Tongue (tissue), 2 donors: ENCODE results near the gene NCOA1. TPM values are rescaled to one million over a fixed set of nuclear protein-coding genes. Genes with fewer than 3 reads are reported as not detected.
A peak's percentile ranks its signal among the peaks of the same experiment; 100 is the strongest.
"Not testable (repeated sequence)": the region's sequence is repeated elsewhere in the genome, so short reads cannot be mapped to it uniquely, and the experiment has no call there.

Source experiments
- DNase-seq: peaks from one replicate; pipeline ENCODE4 v3.0.0-alpha.2; 2015
- total RNA-seq: library from RNA; depleted of rRNA; stranded (reverse); fragments of >200 nt; gene quantifications from one replicate; pipeline ENCODE4 v1.2.3, GENCODE V29; 2014

NCOA1 gene
- total RNA-seq, 1 donor from 2014 or later = 113 TPM

- no peak for DNase-seq
These were observed 144.1 kb downstream of the NCOA1 start for GRCh38 chr2:24635181-24635580.

GRCh38 chr2:24638568-24638967 lies 147.5 kb downstream of the NCOA1 start:
- no peak for DNase-seq

DNA sequence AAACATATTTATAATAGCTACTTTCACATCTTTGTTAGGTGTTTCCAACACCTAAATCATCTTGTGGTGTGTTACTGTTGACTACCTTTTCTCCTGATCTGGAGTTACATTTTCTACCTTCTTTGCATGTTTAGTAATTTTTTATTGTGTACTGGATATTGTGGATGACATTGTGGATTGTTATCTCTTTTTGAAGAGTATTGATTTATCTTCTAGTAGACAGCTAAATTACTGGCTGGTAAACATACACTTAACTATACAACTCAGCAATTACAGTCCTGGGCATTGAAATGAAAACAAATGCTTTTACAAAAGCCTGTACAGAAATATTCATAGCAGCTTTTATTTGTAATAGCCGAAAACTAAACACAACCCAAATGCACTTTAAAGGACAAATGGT lies 151.3 kb downstream of the NCOA1 start:
- DNase-seq = no peak

DNA sequence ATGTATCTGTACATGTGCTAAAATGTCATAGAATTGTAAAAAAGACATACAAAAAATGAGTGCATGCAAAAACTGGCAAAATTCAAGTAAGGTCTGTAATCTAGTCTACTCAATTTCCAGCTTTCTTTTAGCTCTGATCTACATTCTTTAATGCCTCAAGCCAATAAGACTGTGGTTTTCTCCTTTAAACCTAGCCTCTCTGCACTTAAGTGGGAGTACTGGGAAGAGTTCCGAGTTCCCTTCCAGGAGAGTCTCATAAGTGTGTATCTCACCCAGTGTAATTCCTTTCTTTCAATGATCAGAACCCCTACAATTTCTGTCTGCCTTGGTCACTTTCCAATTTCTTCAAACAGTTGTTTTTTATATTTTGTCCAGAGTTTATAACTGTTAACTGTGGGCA lies 152.0 kb downstream of the NCOA1 start:
- DNase-seq = no peak

- DNase-seq = no peak
These were observed 153.0 kb downstream of the NCOA1 start for GRCh38 chr2:24644032-24644431.

GRCh38 chr2:24650997-24651642 lies 160.1 kb downstream of the NCOA1 start:
- DNase-seq = no peak

DNA sequence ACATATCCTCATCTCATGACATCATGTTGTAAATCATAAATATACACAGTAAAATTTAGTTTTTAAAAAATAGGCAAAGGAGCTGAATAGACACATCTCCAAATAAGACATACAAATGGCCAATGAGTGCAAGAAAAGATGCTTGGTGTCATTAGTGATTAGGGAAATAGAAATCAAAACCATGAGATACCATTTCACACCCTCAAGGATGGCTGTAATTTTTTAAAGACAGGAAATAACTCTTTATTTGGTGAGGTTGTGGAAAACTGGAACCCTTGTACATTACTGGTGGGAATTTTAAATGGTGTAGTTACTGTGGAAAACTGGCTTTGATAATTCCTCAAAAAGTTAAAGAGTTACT lies 160.6 kb downstream of the NCOA1 start:
- no peak for DNase-seq

DNA sequence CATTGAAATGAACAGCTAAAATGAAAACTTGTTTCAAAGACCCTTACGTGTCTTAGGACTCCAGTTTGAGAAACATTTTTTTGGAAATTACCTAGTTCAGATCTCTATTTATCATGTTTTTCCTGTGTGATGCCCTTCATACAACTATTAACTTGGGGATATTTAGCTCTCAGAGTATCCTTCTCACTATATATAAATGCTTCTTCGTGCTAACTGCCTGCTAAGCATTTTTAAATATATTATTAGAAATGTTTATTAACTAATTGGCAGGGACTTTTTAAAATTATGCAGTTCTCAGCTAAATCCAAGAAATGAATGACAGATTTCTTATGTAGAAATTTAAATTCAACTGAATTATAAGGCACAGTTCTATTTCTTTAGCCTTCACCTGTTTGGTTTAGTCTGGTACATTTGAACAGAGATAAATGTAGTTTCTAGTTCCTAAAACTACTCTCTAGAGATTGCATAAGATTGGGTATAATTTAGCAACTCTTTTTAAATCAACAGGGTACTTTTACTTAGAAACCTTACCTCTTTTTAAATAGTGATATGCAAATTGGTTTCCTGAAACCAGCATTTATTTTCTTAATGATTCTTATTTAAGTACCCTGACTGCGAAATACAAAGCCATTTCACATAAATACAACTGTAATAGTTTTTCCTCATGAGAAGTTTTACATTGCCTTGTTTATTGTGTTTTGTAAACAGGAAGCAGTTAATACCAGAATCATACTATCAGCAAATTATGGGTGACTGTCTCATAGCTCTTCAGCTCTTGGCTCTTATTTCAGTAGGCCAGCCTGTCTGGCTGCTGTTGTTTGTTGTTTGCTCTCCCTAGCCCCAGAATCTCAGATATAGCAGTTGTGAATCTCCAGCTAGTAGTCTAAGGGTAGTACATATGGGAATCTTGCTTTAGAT lies 161.5 kb downstream of the NCOA1 start:
- no peak for DNase-seq

GRCh38 chr2:24657818-24658217 lies 166.8 kb downstream of the NCOA1 start:
- DNase-seq = no peak

DNA sequence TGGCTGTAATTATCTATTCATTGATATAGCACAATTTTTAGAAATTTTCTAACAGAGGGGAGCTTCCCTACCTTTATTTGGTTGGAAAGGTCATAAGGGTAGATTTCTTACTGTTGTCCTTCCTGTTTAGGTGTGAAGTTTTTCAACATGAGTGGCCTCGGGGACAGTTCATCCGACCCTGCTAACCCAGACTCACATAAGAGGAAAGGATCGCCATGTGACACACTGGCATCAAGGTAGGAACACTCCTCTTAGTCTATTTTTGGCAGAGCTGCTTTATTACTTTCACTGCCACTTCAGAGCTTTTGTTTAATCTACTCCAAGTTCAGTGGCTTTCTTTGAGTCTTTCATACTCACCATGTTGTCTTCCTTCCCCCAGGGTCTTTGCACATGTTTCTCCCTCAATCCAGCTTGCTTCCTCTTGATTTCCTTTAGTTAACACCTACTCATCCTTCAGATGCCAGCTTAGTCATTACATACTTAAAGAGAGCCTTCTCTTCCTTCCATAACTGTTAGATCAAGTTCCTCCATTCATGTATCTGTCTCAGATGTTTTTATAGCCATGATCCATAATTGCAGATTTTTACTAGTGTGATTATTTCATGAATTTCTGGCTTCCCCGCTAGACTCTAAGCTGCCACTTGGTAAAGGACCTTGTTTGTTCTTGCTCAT lies 167.6 kb downstream of the NCOA1 start:
- DNase-seq = no peak

DNA sequence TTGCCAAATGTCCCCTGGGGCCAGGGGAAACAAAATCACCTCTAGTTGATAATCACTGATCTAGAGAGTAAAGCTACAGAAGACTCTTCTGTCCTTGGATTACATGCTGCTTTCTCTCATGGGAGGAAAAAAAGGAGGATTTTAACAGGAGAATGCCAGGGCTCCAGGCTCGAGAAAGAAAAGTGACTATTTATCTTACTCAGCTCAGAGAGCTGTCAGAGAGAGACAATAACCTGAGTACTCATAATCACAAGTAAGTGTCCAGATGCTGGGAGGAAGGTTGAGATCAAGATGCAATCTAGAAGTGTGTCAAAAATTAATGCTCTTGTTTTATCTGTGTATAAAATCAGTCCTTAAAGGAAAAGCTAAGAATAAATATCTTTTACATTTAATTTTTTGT lies 168.8 kb downstream of the NCOA1 start:
- DNase-seq = no peak

DNA sequence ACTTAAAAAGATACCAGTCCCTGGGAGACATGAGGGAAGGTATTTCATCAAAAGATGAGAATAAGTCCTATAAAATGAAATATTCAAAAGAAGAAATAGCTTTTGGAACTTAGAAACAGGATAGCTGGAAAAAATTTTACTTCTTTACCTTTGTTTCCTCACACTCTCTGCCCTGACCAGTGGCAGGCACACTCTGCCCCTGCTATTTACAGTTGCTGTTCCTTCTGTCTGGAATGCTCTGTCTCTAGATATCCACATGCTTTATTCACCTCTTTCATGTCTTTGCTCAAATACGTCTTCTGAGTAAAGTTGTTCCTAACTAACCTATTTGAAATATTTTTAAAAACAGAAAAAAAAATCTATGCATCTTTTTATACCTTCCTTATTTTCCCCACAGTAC lies 176.5 kb downstream of the NCOA1 start:
- no peak for DNase-seq

- DNase-seq = no peak
These were observed 180.2 kb downstream of the NCOA1 start for GRCh38 chr2:24671230-24671629.

DNA sequence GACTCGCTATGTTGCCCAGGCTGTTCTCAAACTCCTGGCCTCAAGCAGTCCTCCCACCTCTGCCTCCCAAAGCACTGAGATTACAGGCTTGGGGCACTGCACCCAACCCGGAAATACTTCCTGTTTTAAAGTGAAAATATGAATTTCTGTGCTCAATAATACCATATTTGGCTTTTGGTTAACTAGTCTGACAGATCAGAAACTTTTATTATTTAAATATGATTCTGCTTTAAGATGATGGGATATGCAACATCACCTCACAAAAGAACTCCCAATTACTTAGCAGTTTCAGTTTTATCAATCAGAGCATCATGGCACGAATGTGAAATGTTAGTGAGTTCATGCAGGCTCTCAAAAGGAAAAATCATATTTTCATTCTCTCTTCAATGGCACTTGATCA lies 181.5 kb downstream of the NCOA1 start:
- DNase-seq = no peak

DNA sequence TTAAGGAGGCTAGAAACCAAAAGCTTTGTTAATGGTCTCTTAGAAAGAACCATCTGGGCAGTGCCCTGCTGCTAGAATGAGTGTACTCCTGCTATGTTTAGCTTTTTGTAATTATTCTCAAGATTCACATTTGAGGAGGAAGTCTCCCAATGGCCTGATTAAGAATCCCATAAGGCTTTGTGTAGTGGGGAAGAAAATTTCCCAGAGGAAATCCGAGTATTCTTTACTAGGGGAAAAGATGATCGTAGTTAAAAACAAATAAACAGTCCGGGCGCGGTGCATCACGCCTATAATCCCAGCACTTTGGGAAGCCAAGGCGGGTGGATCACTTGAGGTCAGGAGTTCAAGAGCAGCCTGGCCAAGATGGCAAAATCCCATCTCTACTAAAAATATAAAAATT lies 184.3 kb downstream of the NCOA1 start:
- no peak for DNase-seq

GRCh38 chr2:24676493-24676892 lies 185.4 kb downstream of the NCOA1 start:
- no peak for DNase-seq

GRCh38 chr2:24678066-24678465 lies 187.0 kb downstream of the NCOA1 start:
- DNase-seq = not testable (repeated sequence)

- DNase-seq = no peak
These were observed 189.1 kb downstream of the NCOA1 start for GRCh38 chr2:24680196-24680595.

DNA sequence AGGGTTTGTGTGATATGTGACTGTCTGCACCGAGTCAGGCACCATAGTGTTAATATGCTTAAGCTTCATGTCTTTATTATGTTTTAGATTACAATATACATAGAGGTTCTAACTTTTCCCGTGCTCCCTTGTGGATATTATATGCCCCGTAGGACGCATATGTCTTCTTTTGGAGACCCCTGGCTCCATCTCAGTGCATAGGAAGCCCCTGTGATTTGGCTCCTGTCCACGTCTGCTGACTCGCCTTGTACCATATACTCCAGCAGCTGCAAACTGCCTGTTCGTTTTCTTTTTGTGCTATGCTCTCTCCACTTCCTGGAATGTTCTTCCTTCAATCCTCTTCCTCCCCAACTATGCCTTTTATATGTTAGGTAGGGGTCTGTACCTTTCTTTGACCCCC lies 191.2 kb downstream of the NCOA1 start:
- peak; percentile 81 for DNase-seq

GRCh38 chr2:24683408-24683807 lies 192.4 kb downstream of the NCOA1 start:
- DNase-seq = no peak

DNA sequence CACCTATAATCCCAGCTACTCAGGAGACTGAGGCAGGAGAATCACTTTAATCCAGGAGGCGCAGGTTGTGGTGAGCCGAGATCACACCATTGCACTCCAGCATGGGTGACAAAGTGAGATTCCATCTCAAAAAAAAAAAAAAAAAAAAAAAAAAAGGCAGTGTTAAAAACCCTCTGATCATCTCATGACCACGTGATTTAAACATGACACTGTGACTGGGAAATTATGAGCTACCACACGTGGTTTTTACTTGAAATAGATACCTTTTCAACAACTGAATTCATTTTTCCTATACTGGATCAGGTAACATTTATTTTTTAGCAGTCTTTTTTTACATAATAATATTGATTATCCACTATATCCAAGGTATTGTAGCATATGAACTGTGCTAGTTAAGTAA lies 199.5 kb downstream of the NCOA1 start:
- DNase-seq = no peak

DNA sequence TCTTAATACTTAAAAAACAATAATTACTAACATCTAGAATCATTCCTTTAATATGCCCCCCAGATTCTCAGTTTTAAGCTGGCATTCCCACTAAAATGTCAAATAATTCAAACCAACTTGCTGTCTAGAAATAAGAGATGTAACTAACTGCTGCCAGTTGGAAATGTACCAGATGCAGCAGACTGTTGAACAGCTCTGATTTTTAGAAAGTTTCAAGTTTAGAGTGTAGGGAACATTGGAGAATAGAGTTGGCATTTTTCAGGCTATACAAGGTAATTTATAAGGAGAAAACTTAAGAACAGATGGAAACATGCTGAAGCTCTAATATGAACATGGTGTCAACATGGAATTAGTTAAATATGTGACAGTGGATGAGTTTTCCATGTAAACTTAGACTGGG lies 200.8 kb downstream of the NCOA1 start:
- peak; percentile 63 for DNase-seq

DNA sequence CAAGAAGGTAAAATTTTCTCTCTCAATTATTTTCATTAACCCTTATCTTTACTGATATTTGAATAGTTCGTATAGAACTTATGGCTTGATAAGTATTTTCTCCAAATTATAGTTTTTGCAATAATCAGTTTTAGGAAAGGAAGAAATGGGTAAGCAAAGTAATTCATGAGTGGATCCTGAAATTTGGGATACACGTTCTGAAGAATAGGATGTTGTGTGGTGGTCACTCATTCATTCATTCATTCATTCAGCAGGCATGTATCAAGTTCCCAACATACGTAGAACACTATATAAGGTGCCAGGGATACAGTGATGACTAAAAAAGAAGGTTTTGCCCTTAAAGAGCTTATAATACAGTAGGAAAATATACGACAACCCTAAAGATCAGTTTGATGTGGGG lies 206.7 kb downstream of the NCOA1 start:
- DNase-seq = no peak
